Heart left ventricle (tissue), 16 donors: ENCODE measurements around the gene SIAH2. TPM values are rescaled to one million over a fixed set of nuclear protein-coding genes. Genes with fewer than 3 reads are reported as not detected.

ENCODE experiments used
- ATAC-seq, 4 donors: fragments of 200-7000 bp; cut with Tn5 transposase; one replicate each; pipeline ENCODE4 v1.9.1; 2020 to 2022; ENCODE audit warnings: moderate library complexity in 4 of 4, mild to moderate bottlenecking in 3 of 4, moderate number of reproducible peaks in 1 of 4
- DNase-seq, 5 donors: peaks; one replicate each; pipeline ENCODE4 v3.0.0-alpha.2; 2020
- H3K27ac ChIP-seq, 12 donors: fragments of 200-600 bp; sonication (generic) in 4 of 12; one replicate each; pipeline versions ENCODE4 v1.5.0 to v1.8.0; 2016 to 2022; ENCODE audit warnings: mild to moderate bottlenecking in 2 of 12
- H3K27me3 ChIP-seq, 9 donors: fragments of 200-600 bp; sonication (generic) in 2 of 9; one replicate each; pipeline versions ENCODE4 v1.5.1 to v1.8.0; 2016 to 2022; ENCODE audit warnings: mild to moderate bottlenecking in 3 of 9
- H3K36me3 ChIP-seq, 9 donors: fragments of 200-600 bp; sonication (generic) in 2 of 9; one replicate each; pipeline versions ENCODE4 v1.5.0 to v1.8.0; 2018 to 2022; ENCODE audit warnings: mild to moderate bottlenecking in 2 of 9
- H3K4me1 ChIP-seq, 12 donors: fragments of 200-600 bp; sonication (generic) in 4 of 12; one replicate each; pipeline versions ENCODE4 v1.5.0 to v1.8.0; 2016 to 2022; ENCODE audit warnings: mild to moderate bottlenecking in 3 of 12
- H3K4me3 ChIP-seq, 12 donors: fragments of 200-600 bp; sonication (generic) in 4 of 12; one replicate each; pipeline versions ENCODE4 v1.5.0 to v1.8.0; 2017 to 2022; ENCODE audit warnings: mild to moderate bottlenecking in 9 of 12, moderate library complexity in 4 of 12
- H3K9me3 ChIP-seq, 12 donors: fragments of 200-600 bp; sonication (generic) in 4 of 12; one replicate each; pipeline versions ENCODE4 v1.5.0 to v1.8.0; 2016 to 2022; ENCODE audit warnings: mild to moderate bottlenecking in 1 of 12
- CTCF ChIP-seq, 12 donors: fragments of 200-600 bp; sonication (generic) in 4 of 12; IDR thresholded peaks; one replicate each; pipeline versions ENCODE4 v1.5.0 to v1.8.0; 2018 to 2022; ENCODE audit warnings: antibody characterized with exemption in 12 of 12, mild to moderate bottlenecking in 5 of 12
- POLR2A ChIP-seq, 2 donors: fragments of 450-650 bp; IDR thresholded peaks; one replicate each; pipeline ENCODE4 v1.6.1; 2017; ENCODE audit warnings: antibody characterized with exemption in 2 of 2, mild to moderate bottlenecking in 2 of 2, moderate library complexity in 2 of 2
- WGBS, 4 donors: extraction: QIAGEN DNeasy Blood & Tissue Kit in 2 of 4; methylation state at CpG; one replicate each; pipeline versions ENCODE4 v1.1.5 to v1.1.7; 2013 to 2018; 5-methylcytosine and 5-hydroxymethylcytosine counted together
- intact Hi-C, 10 donors: fragments of 100-400 bp; cut with DNase I; formaldehyde crosslinking; loops; one replicate each; pipeline versions ENCODE4 v1.11.1 to v1.14.2; 2022
- polyA plus RNA-seq, 2 donors: library from polyadenylated mRNA; stranded (reverse); fragments of 200-250 nt; gene quantifications; one replicate each; pipeline ENCODE4 v1.2.3, GENCODE V29; 2013
- total RNA-seq, 9 donors: library from RNA; depleted of rRNA in 2 of 9; stranded (reverse); fragments of >200 nt in 2 of 9; fragmentation: NEBNext Ultra II Directional in 3 of 9; extraction: Animal tissue kit (Norgen Biotek cat#: 25700) in 3 of 9; gene quantifications; one replicate each; pipeline versions ENCODE4 v1.1.0 to v1.2.4, GENCODE V29; 2016 to 2023
- donor health status: ischemic (EF 13 %, LVEDD 7.1; RV severe dilation, severe dysfunction).
- donor health status: healthy with polysubstance abuse.
- donor health status: DM: no; HTN: yes; CAD: no.
- donor health status: DM: no; HTN: no; CAD: no.
- donor health status: ischemic (EF 25% LVEDD 6.9; RV normal size, moderate dysfunction).
- donor health status: ischemic (EF 25% LVEDD 5.7; RV mildly dilated, moderate dysfunction).
- donor health status: healthy.
- donor health status: DM: yes; HTN: yes; CAD: no.
- donor health status: ischemic (EF 35%, LVEDD 5.7; RV mildly dilated, moderate dysfunction).
- donor health status: nonischemic (EF 11% LVEDD 7.7; RV severe dilation, severe dysfunction).
- donor health status: DM: yes; HTN: yes; CAD: no.
- donor health status: PGD.
- donor health status: ischemic (EF 29% LVEDD 5.4; RV normal size, mild dysfunction).
- donor health status: nonischemic (EF 23%, LVEDD 6.1; RV moderate dilation, normal function).

SIAH2 gene
- total and polyA plus RNA-seq, 11 donors: 7.1 to 38.7 (median 23.4) TPM

GRCh38 chr3:150743508-150743907, 19.5 kb downstream of the SIAH2 start:
- H3K36me3 ChIP-seq: peaks cover 0 to 22% (median 17%) of the 10 kb centered on the region in 9 donors
- H3K4me1 ChIP-seq: peaks cover 0 to 63% (median 30%) of the 10 kb centered on the region in 12 donors
- no peaks in the 10 kb centered on the region for H3K9me3 ChIP-seq
- no peak for TF ChIP-seq CTCF (IDR thresholded peaks at IDR 0.05)
- no peak for TF ChIP-seq POLR2A (IDR thresholded peaks at IDR 0.05)
- intact Hi-C loops: no loop called here
- ATAC-seq: no peak
- WGBS, 4 donors: 61 to 75% (median 68%) methylated on average over 2 of the region's 2 CpGs
- peak overlapping the region in 2 of 12 donors; percentile 5 to 7 for H3K27ac ChIP-seq
- DNase-seq: no peak
- H3K27me3 ChIP-seq: no peaks in the 10 kb centered on the region
- H3K4me3 ChIP-seq: no peak overlapping the region

- TF ChIP-seq POLR2A (IDR thresholded peaks at IDR 0.05): no peak
- no peak for TF ChIP-seq CTCF (IDR thresholded peaks at IDR 0.05)
- H3K4me1 ChIP-seq: peaks cover 0 to 63% (median 30%) of the 10 kb centered on the region in 12 donors
- no peak overlapping the region for H3K27ac ChIP-seq
- H3K9me3 ChIP-seq: no peaks in the 10 kb centered on the region
- WGBS, 4 donors: 95 to 98% (median 97%) methylated on average over 4 of the region's 4 CpGs
- H3K4me3 ChIP-seq: no peak overlapping the region
- intact Hi-C loops: no loop called here
- DNase-seq: no peak
- peaks cover 0 to 22% (median 17%) of the 10 kb centered on the region in 9 donors for H3K36me3 ChIP-seq
- no peaks in the 10 kb centered on the region for H3K27me3 ChIP-seq
- no peak for ATAC-seq
Observed at GRCh38 chr3:150742679-150743078, 20.3 kb downstream of the SIAH2 start.

- ATAC-seq: no peak
- TF ChIP-seq CTCF (IDR thresholded peaks at IDR 0.05): no peak
- TF ChIP-seq POLR2A (IDR thresholded peaks at IDR 0.05): no peak
- no peaks in the 10 kb centered on the region for H3K9me3 ChIP-seq
- H3K4me1 ChIP-seq: peaks cover 0 to 63% (median 34%) of the 10 kb centered on the region in 12 donors
- peaks cover 0 to 22% (median 17%) of the 10 kb centered on the region in 9 donors for H3K36me3 ChIP-seq
- no peaks in the 10 kb centered on the region for H3K27me3 ChIP-seq
- H3K27ac ChIP-seq: no peak overlapping the region
- H3K4me3 ChIP-seq: no peak overlapping the region
- no peak for DNase-seq
- WGBS, 4 donors: 92 to 97% (median 97%) methylated on average over 15 of the region's 15 CpGs
- intact Hi-C loops: no loop called here
Observed at GRCh38 chr3:150742141-150742523, 20.8 kb downstream of the SIAH2 start.

- H3K9me3 ChIP-seq: no peaks in the 10 kb centered on the region
- ATAC-seq (no peak), DNase-seq (no peak)
- H3K36me3 ChIP-seq: peaks cover 0 to 22% (median 17%) of the 10 kb centered on the region in 9 donors
- H3K27ac ChIP-seq: peak overlapping the region in 3 of 12 donors; percentile 5 to 14 (median 8)
- H3K4me1 ChIP-seq: peaks cover 0 to 59% (median 33%) of the 10 kb centered on the region in 12 donors
- H3K27me3 ChIP-seq: no peaks in the 10 kb centered on the region
- intact Hi-C loops: no loop called here
- TF ChIP-seq CTCF (IDR thresholded peaks at IDR 0.05) (no peak), POLR2A (IDR thresholded peaks at IDR 0.05) (no peak)
- no peak overlapping the region for H3K4me3 ChIP-seq
- 71 to 80% (median 75%) methylated on average over 5 of the region's 5 CpGs for WGBS, 4 donors
Observed at GRCh38 chr3:150741497-150742140, 21.4 kb downstream of the SIAH2 start.
